ACHN (cell line): Measurements from ENCODE around the gene ZBTB11.
"Not testable (repeated sequence)": the region's sequence is repeated elsewhere in the genome, so short reads cannot be mapped to it uniquely, and the experiment has no call there.

ENCODE experiments used
- DNase-seq: peaks from one replicate; pipeline ENCODE4 v3.0.0-alpha.2; 2015
- in situ Hi-C: cut with HindIII; loops from 2 replicates; pipeline ENCODE4 v1.10.0; 2017; ENCODE audit warnings: low sequenced_read_pairs, low pct_ligation_motif_present, low pct_unique_long_range_greater_than_20kb

ZBTB11 gene

GRCh38 chr3:101632586-101632985, 44.3 kb downstream of the ZBTB11 start:
- no peak for DNase-seq
- in situ Hi-C loops = no loop called here

GRCh38 chr3:101631959-101632358, 45.0 kb downstream of the ZBTB11 start:
- DNase-seq, in situ Hi-C loops: not testable (repeated sequence)

GRCh38 chr3:101631098-101631796, 45.7 kb downstream of the ZBTB11 start:
- in situ Hi-C loops = no loop called here
- no peak for DNase-seq

- no peak for DNase-seq
- in situ Hi-C loops = no loop called here
Observed at GRCh38 chr3:101629219-101629618, 47.7 kb downstream of the ZBTB11 start.

GRCh38 chr3:101625879-101626278, 51.1 kb downstream of the ZBTB11 start:
- no peak for DNase-seq
- in situ Hi-C loops = no loop called here

GRCh38 chr3:101624857-101625256, 52.1 kb downstream of the ZBTB11 start:
- in situ Hi-C loops = no loop called here

GRCh38 chr3:101623656-101624055, 53.3 kb downstream of the ZBTB11 start:
- in situ Hi-C loops = no loop called here
- DNase-seq = no peak

More at GRCh38 chr3:101624857-101625256, 52.1 kb downstream of the ZBTB11 start:
- DNase-seq = no peak

- no peak for DNase-seq
- in situ Hi-C loops = no loop called here
Observed at GRCh38 chr3:101619734-101620133, 57.2 kb downstream of the ZBTB11 start.

- no peak for DNase-seq
- in situ Hi-C loops = no loop called here
Observed at GRCh38 chr3:101618726-101619125, 58.2 kb downstream of the ZBTB11 start.

GRCh38 chr3:101617478-101617877, 59.5 kb downstream of the ZBTB11 start:
- no peak for DNase-seq
- in situ Hi-C loops = no loop called here

- in situ Hi-C loops = no loop called here
- no peak for DNase-seq
Observed at GRCh38 chr3:101615525-101615924, 61.4 kb downstream of the ZBTB11 start.

GRCh38 chr3:101613014-101613413, 63.9 kb downstream of the ZBTB11 start:
- DNase-seq, in situ Hi-C loops: not testable (repeated sequence)

GRCh38 chr3:101611023-101611422, 65.9 kb downstream of the ZBTB11 start:
- no peak for DNase-seq
- in situ Hi-C loops = no loop called here

GRCh38 chr3:101605398-101605797, 71.5 kb downstream of the ZBTB11 start:
- in situ Hi-C loops, DNase-seq: not testable (repeated sequence)

- no peak for DNase-seq
- in situ Hi-C loops = no loop called here
Observed at GRCh38 chr3:101603184-101603583, 73.7 kb downstream of the ZBTB11 start.

- DNase-seq = no peak
- in situ Hi-C loops = no loop called here
Observed at GRCh38 chr3:101602731-101603130, 74.2 kb downstream of the ZBTB11 start.
